SK-N-MC (cell line): ENCODE measurements around the gene DCLK3.

Source experiments
- EZH2 ChIP-seq: fragments of 200-600 bp; sonication (generic); IDR thresholded peaks from one replicate; pipeline ENCODE4 v1.6.1; 2017; ENCODE audit warnings: antibody characterized with exemption
- FOXP2 ChIP-seq: optimal IDR thresholded peaks from 2 replicates; pipeline ENCODE3; 2011; ENCODE audit warnings: mild to moderate bottlenecking, moderate library complexity; ENCODE audit not compliant: insufficient read depth; ENCODE audit errors: extremely low read length, control extremely low read depth
- POLR2AphosphoS5 ChIP-seq: IDR thresholded peaks from 2 replicates; pipeline ENCODE4 v1.6.1; 2012; ENCODE audit warnings: mild to moderate bottlenecking, low read depth, low read length, borderline replicate concordance

- no peak for TF ChIP-seq EZH2
- no peak for TF ChIP-seq POLR2AphosphoS5
- no peak for TF ChIP-seq FOXP2
These were observed 1.2 kb downstream of the DCLK3 start for GRCh38 chr3:36762918-36763849.
